Mammary epithelial cell (primary cell): ENCODE results near the gene LHX2.

ENCODE experiments used
- EZH2 ChIP-seq: IDR thresholded peaks from 2 replicates; pipeline ENCODE4 v1.6.1; 2012; ENCODE audit warnings: low read length, inconsistent platforms, borderline replicate concordance
- TF ChIP-seq, protein P1 (sequence below), 2 donors: IDR thresholded peaks in 1 of 2; conservative IDR thresholded peaks in 1 of 2; 2 replicates each; pipeline ENCODE4 v1.5.1; 2011 to 2012; ENCODE audit warnings: inconsistent platforms in 2 of 2, low read length in 2 of 2, mild to moderate bottlenecking in 2 of 2, control low read depth in 1 of 2, low read depth in 1 of 2; ENCODE audit not compliant: insufficient read depth in 1 of 2; ENCODE audit errors: extremely low read depth in 1 of 2

GRCh38 chr9:124001458-124001799 lies 10.1 kb upstream of the LHX2 start:
- TF ChIP-seq, protein P1, sequence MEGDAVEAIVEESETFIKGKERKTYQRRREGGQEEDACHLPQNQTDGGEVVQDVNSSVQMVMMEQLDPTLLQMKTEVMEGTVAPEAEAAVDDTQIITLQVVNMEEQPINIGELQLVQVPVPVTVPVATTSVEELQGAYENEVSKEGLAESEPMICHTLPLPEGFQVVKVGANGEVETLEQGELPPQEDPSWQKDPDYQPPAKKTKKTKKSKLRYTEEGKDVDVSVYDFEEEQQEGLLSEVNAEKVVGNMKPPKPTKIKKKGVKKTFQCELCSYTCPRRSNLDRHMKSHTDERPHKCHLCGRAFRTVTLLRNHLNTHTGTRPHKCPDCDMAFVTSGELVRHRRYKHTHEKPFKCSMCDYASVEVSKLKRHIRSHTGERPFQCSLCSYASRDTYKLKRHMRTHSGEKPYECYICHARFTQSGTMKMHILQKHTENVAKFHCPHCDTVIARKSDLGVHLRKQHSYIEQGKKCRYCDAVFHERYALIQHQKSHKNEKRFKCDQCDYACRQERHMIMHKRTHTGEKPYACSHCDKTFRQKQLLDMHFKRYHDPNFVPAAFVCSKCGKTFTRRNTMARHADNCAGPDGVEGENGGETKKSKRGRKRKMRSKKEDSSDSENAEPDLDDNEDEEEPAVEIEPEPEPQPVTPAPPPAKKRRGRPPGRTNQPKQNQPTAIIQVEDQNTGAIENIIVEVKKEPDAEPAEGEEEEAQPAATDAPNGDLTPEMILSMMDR (conservative IDR thresholded peaks at IDR 0.05 in 1 of 2, IDR thresholded peaks at IDR 0.05 in 1 of 2; ENCODE audit: extremely low read depth in 1 of 2, insufficient read depth in 1 of 2, low read depth in 1 of 2, low read length in 2 of 2), result no peak
- TF ChIP-seq EZH2, result no peak
